Rectal smooth muscle tissue (tissue), 1 donor: ENCODE results near the gene CDH13.

ENCODE experiments used
- H3K27ac ChIP-seq: one replicate; pipeline ENCODE4 v1.7.0; 2013; ENCODE audit warnings: low read depth, low read length, inconsistent platforms
- H3K27me3 ChIP-seq: one replicate; pipeline ENCODE4 v1.7.0; 2013; ENCODE audit warnings: low read length; ENCODE audit not compliant: control insufficient read depth, insufficient read depth
- H3K36me3 ChIP-seq: one replicate; pipeline ENCODE4 v1.7.0; 2013; ENCODE audit warnings: low read length; ENCODE audit not compliant: control insufficient read depth, insufficient read depth
- H3K4me1 ChIP-seq: one replicate; pipeline ENCODE4 v1.7.0; 2013; ENCODE audit warnings: low read length; ENCODE audit not compliant: control insufficient read depth, insufficient read depth
- H3K4me3 ChIP-seq: one replicate; pipeline ENCODE4 v1.7.0; 2013; ENCODE audit warnings: low read length
- H3K9ac ChIP-seq: one replicate; pipeline ENCODE4 v1.7.0; 2013; ENCODE audit warnings: low read length

Gene CDH13

GRCh38 chr16:83579436-83579835 is 952.7 kb downstream of the CDH13 start:
- Histone ChIP-seq H3K4me3 (no peak overlapping the region), H3K27ac (no peak overlapping the region), H3K4me1 (no peaks in the 10 kb centered on the region), H3K36me3 (no peaks in the 10 kb centered on the region), H3K27me3 (no peaks in the 10 kb centered on the region), H3K9ac (no peak overlapping the region)

DNA sequence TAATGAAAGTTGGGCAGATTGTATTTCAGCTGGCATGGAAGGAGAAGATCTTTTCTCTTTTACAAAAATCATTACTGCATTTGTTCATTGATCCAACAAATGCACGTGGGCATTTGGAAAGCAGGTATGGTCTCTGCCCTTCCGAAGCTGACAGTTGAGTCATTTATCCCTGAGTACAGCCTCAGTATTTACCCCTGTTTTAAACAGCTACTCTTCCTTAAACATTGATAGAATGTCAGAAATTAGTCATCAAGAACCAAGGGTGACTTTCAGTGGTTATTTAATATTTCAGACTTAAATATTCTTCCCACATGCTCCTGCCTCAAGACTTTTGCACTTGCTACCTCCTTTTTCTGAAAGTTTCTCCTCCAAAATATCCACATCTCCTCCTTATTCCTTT is 954.3 kb downstream of the CDH13 start:
- Histone ChIP-seq H3K27ac (no peak overlapping the region), H3K9ac (no peak overlapping the region), H3K4me3 (no peak overlapping the region), H3K36me3 (no peaks in the 10 kb centered on the region), H3K4me1 (no peaks in the 10 kb centered on the region), H3K27me3 (no peaks in the 10 kb centered on the region)

DNA sequence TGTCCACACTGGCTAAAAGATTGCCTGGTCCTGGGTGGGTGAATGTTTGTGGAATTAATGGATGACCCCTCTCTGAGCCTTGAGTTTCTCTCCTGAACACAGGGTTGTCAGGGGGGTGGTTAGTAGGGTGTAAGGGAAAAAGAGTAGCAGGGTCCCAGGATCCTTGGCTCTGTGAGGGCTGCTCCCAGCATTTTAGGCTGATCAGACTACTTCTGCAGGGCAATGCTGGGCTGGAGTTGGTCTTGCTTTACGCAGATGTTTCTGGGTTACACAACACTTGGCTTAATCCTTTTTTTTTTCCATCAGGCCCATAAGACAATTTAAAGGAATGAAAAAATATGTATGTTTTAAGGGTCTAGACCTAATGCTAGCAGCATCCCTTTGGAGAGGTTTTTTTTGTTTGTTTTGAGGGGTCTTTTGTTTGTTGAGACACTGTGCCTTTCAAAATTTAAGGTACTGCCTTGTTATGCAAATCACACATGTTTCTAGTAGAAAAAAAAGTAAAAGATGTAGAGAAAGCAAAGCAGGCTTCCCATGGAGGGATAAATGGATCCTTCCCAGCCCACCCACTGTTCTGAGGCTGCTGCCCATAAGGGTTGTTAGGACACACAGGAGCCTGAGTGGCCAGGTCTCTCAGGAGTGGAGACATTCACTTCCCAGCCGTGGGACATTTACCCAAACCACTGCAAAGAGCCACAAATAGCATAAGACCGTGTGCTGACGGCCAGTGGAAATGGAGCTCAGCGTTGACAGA is 955.4 kb downstream of the CDH13 start:
- no peak overlapping the region for H3K27ac ChIP-seq
- no peaks in the 10 kb centered on the region for H3K36me3 ChIP-seq
- H3K4me3 ChIP-seq: no peak overlapping the region
- no peaks in the 10 kb centered on the region for H3K27me3 ChIP-seq
- no peak overlapping the region for H3K9ac ChIP-seq
- H3K4me1 ChIP-seq: no peaks in the 10 kb centered on the region

DNA sequence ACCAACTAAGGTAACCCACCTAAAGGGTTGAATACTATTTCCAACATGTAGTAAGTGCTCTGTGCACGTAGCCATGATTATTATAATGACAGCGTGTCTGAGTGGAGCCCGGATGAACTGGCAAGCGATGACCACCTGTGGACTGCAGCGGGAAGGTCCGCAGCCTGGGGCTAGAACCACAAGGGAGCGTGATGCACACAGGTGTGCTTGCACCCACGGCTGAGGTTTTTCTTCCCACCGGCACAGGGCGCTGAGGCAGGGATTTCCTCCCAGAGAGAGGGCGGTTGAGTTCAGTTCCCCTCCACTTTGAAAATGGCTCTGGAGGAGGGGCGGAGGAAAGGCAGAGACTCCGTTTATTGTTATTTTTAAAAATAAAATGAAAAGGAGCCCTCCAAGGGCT is 959.3 kb downstream of the CDH13 start:
- Histone ChIP-seq H3K4me1 (no peaks in the 10 kb centered on the region), H3K27ac (no peak overlapping the region), H3K36me3 (no peaks in the 10 kb centered on the region), H3K9ac (no peak overlapping the region), H3K27me3 (no peaks in the 10 kb centered on the region), H3K4me3 (no peak overlapping the region)

GRCh38 chr16:83586461-83587200 is 959.9 kb downstream of the CDH13 start:
- Histone ChIP-seq H3K9ac (no peak overlapping the region), H3K4me3 (no peak overlapping the region), H3K36me3 (no peaks in the 10 kb centered on the region), H3K27me3 (no peaks in the 10 kb centered on the region), H3K4me1 (no peaks in the 10 kb centered on the region), H3K27ac (no peak overlapping the region)

- no peaks in the 10 kb centered on the region for H3K27me3 ChIP-seq
- no peaks in the 10 kb centered on the region for H3K4me1 ChIP-seq
- H3K36me3 ChIP-seq: no peaks in the 10 kb centered on the region
- no peak overlapping the region for H3K9ac ChIP-seq
- H3K4me3 ChIP-seq: no peak overlapping the region
- H3K27ac ChIP-seq: no peak overlapping the region
These were observed 960.4 kb downstream of the CDH13 start for GRCh38 chr16:83587201-83587600.

DNA sequence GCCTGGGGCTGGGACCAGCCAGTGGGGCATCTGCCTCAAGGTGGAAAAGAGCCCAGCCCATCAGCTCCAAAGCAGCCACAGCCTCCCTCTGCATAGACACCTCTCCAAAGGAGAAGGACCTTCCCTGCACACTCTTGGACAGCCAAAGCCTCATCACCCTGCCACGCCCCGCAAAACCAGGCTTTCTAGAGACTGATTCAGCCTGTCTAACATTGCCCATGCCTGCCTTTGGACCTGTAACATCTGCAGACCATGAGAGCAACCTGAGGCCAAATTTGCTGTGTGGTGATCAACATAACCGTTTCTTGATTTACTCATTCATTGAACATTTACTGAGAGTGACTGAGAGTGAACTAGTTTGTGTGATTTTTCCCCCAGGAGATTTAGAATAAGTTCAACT is 961.3 kb downstream of the CDH13 start:
- no peaks in the 10 kb centered on the region for H3K27me3 ChIP-seq
- no peak overlapping the region for H3K27ac ChIP-seq
- H3K9ac ChIP-seq: no peak overlapping the region
- H3K4me3 ChIP-seq: no peak overlapping the region
- H3K36me3 ChIP-seq: no peaks in the 10 kb centered on the region
- H3K4me1 ChIP-seq: no peaks in the 10 kb centered on the region

DNA sequence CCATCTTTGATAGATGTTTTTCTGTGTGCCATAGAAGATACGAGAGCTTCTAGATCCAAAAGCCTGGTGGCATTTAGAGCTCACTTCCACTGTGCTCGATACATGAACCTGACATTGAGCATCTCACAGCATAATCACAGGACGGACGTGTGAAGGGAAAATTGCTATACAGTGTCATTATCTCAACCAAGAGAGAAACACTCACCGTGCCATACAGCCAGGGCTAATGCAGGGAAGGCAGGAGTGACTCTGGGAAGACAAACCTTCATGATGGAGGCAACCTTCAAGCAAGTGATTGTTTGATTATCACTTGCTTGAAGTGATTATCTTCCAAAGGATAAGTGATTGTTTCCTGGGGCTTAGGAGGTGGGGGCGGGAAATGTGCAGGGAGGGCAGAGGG is 962.8 kb downstream of the CDH13 start:
- no peaks in the 10 kb centered on the region for H3K36me3 ChIP-seq
- H3K27me3 ChIP-seq: no peaks in the 10 kb centered on the region
- no peak overlapping the region for H3K9ac ChIP-seq
- H3K4me1 ChIP-seq: no peaks in the 10 kb centered on the region
- H3K4me3 ChIP-seq: no peak overlapping the region
- H3K27ac ChIP-seq: no peak overlapping the region

GRCh38 chr16:83592778-83593177 is 966.0 kb downstream of the CDH13 start:
- Histone ChIP-seq H3K4me1 (no peaks in the 10 kb centered on the region), H3K27me3 (no peaks in the 10 kb centered on the region), H3K36me3 (no peaks in the 10 kb centered on the region), H3K9ac (no peak overlapping the region), H3K27ac (no peak overlapping the region), H3K4me3 (no peak overlapping the region)

GRCh38 chr16:83599789-83600462 is 973.2 kb downstream of the CDH13 start:
- no peaks in the 10 kb centered on the region for H3K27me3 ChIP-seq
- H3K4me1 ChIP-seq: no peaks in the 10 kb centered on the region
- H3K36me3 ChIP-seq: no peaks in the 10 kb centered on the region
- no peak overlapping the region for H3K27ac ChIP-seq
- no peak overlapping the region for H3K4me3 ChIP-seq
- no peak overlapping the region for H3K9ac ChIP-seq

GRCh38 chr16:83602761-83603722 is 976.3 kb downstream of the CDH13 start:
- no peaks in the 10 kb centered on the region for H3K36me3 ChIP-seq
- H3K27me3 ChIP-seq: no peaks in the 10 kb centered on the region
- H3K4me3 ChIP-seq: no peak overlapping the region
- H3K27ac ChIP-seq: no peak overlapping the region
- H3K9ac ChIP-seq: no peak overlapping the region
- no peaks in the 10 kb centered on the region for H3K4me1 ChIP-seq
